ACC112 (cell line): ENCODE data around the gene ARL14EPL.

ENCODE experiments used
- H2AFZ ChIP-seq: fragments of 200-600 bp; sonication (generic); one replicate; pipeline ENCODE4 v1.6.0; 2017; ENCODE audit warnings: antibody characterized with exemption, low read length; ENCODE audit not compliant: unreplicated experiment
- H3K27ac ChIP-seq: fragments of 200-600 bp; sonication (generic); 2 replicates; pipeline ENCODE4 v1.5.1; 2014; ENCODE audit warnings: low read depth, mild to moderate bottlenecking, antibody characterized with exemption, low read length, moderate library complexity
- H3K27me3 ChIP-seq: fragments of 200-600 bp; sonication (generic); 2 replicates; pipeline ENCODE4 v1.6.1; 2014; ENCODE audit warnings: mild to moderate bottlenecking, antibody characterized with exemption, low read length, moderate library complexity, mixed read lengths; ENCODE audit not compliant: insufficient read depth
- H3K36me3 ChIP-seq: fragments of 200-600 bp; sonication (generic); 2 replicates; pipeline ENCODE4 v1.6.1; 2016; ENCODE audit warnings: mild to moderate bottlenecking, antibody characterized with exemption, low read length, moderate library complexity, mixed read lengths; ENCODE audit not compliant: insufficient read depth
- H3K4me1 ChIP-seq: fragments of 200-600 bp; sonication (generic); one replicate; pipeline ENCODE4 v1.6.1; 2016; ENCODE audit warnings: low read length, mixed read lengths; ENCODE audit not compliant: insufficient read depth, unreplicated experiment, control insufficient read depth
- H3K4me3 ChIP-seq: fragments of 200-600 bp; sonication (generic); 2 replicates; pipeline ENCODE4 v1.5.1; 2014; ENCODE audit warnings: mild to moderate bottlenecking, low read depth, low read length
- H3K79me2 ChIP-seq: fragments of 200-600 bp; sonication (generic); one replicate; pipeline ENCODE4 v1.6.0; 2016; ENCODE audit warnings: low read length; ENCODE audit not compliant: control insufficient read depth, unreplicated experiment, insufficient read depth

The ARL14EPL gene

DNA sequence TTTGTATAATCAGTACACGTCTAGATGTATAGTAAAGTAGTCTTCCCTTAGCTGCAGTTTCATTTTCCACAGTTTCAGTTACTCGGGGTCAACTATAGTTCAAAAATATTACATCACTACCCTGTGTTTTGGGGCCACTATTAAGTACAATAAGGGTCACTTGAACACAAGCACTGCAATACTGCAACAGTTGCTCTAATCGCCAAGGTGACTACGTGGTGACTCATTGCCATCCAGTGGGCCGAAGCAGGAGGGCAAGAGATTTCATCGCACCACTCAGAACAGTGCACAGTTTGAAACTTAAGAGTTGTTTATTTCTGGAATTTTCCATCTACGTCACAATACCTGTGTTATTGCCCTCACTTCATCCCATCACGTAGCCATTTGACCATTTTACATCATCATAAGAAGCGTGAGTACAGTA, at the start of gene ARL14EPL:
Gene ARL14EPL (plus strand): TSS at position 379 of the 424 bp plus-strand sequence. CDS start 18,994 bp downstream, outside the sequence.
- H3K27ac ChIP-seq, result peak within 1 kb of the TSS; percentile 44; the same call in 1 of the 2 replicates
- H3K79me2 ChIP-seq, result no peaks in the 10 kb centered on the region
- H2AFZ ChIP-seq, result peak within 1 kb of the TSS; percentile 2

GRCh38 chr5:115983519-115983918, 48.8 kb upstream of the ARL14EPL start:
- no peak overlapping the region for H3K27ac ChIP-seq
- peaks cover 21% of the 10 kb centered on the region for H3K4me1 ChIP-seq
- H2AFZ ChIP-seq, result no peak overlapping the region
- H3K36me3 ChIP-seq, result no peaks in the 10 kb centered on the region
- no peaks in the 10 kb centered on the region for H3K79me2 ChIP-seq
- H3K27me3 ChIP-seq, result no peaks in the 10 kb centered on the region
- H3K4me3 ChIP-seq, result no peak overlapping the region

More for the DNA sequence above, at the start of gene ARL14EPL:
- H3K4me3 ChIP-seq, result peak within 1 kb of the TSS; percentile 56
- H3K27me3 ChIP-seq, result no peaks in the 10 kb centered on the region
- H3K4me1 ChIP-seq, result peaks cover 10% of the 10 kb centered on the region
- no peaks in the 10 kb centered on the region for H3K36me3 ChIP-seq

- H3K4me1 ChIP-seq, result peaks cover 6% of the 10 kb centered on the region
- H2AFZ ChIP-seq, result peak overlapping the region; percentile 29
- no peaks in the 10 kb centered on the region for H3K79me2 ChIP-seq
- no peaks in the 10 kb centered on the region for H3K27me3 ChIP-seq
- no peak overlapping the region for H3K4me3 ChIP-seq
- no peaks in the 10 kb centered on the region for H3K36me3 ChIP-seq
- H3K27ac ChIP-seq, result no peak overlapping the region
Observed at GRCh38 chr5:115985802-115986757, 46.2 kb upstream of the ARL14EPL start.

GRCh38 chr5:115988002-115988401, 44.3 kb upstream of the ARL14EPL start:
- no peaks in the 10 kb centered on the region for H3K36me3 ChIP-seq

GRCh38 chr5:115992848-115993350, 39.4 kb upstream of the ARL14EPL start:
- no peak overlapping the region for H2AFZ ChIP-seq
- H3K36me3 ChIP-seq, result no peaks in the 10 kb centered on the region
- H3K27me3 ChIP-seq, result no peaks in the 10 kb centered on the region
- H3K79me2 ChIP-seq, result no peaks in the 10 kb centered on the region
- H3K27ac ChIP-seq, result no peak overlapping the region
- H3K4me1 ChIP-seq, result no peaks in the 10 kb centered on the region
- no peak overlapping the region for H3K4me3 ChIP-seq

More at GRCh38 chr5:115988002-115988401, 44.3 kb upstream of the ARL14EPL start:
- no peak overlapping the region for H3K27ac ChIP-seq
- no peaks in the 10 kb centered on the region for H3K79me2 ChIP-seq
- no peak overlapping the region for H2AFZ ChIP-seq
- H3K4me3 ChIP-seq, result no peak overlapping the region
- H3K27me3 ChIP-seq, result no peaks in the 10 kb centered on the region
- peaks cover 6% of the 10 kb centered on the region for H3K4me1 ChIP-seq

DNA sequence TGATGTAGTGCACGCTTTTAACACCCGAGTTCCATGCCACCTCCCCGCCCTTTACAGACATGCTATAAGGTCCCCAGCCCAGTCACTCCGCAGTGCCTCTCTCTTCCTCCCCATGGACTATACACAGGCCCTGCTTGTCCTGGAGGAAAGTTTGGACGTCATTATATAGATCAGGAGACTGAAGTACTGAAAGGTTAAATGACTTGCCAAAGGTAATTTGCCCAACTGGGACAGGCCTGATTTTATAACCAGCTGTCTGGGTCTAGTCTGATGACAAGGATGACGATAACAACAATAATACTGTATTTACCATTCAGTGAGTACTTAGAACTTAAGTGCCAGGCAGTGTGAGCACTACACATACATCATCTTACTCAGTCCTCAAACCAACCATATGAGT, 36.9 kb upstream of the ARL14EPL start:
- Histone ChIP-seq H3K79me2 (no peaks in the 10 kb centered on the region), H3K27me3 (no peaks in the 10 kb centered on the region), H3K27ac (no peak overlapping the region), H2AFZ (no peak overlapping the region), H3K4me1 (no peaks in the 10 kb centered on the region), H3K36me3 (no peaks in the 10 kb centered on the region), H3K4me3 (no peak overlapping the region)

GRCh38 chr5:116002116-116002906, 30.0 kb upstream of the ARL14EPL start:
- peaks cover 5% of the 10 kb centered on the region for H3K4me1 ChIP-seq
- no peak overlapping the region for H3K4me3 ChIP-seq
- no peak overlapping the region for H3K27ac ChIP-seq
- H3K36me3 ChIP-seq, result no peaks in the 10 kb centered on the region
- H3K79me2 ChIP-seq, result no peaks in the 10 kb centered on the region
- H3K27me3 ChIP-seq, result no peaks in the 10 kb centered on the region
- H2AFZ ChIP-seq, result no peak overlapping the region

DNA sequence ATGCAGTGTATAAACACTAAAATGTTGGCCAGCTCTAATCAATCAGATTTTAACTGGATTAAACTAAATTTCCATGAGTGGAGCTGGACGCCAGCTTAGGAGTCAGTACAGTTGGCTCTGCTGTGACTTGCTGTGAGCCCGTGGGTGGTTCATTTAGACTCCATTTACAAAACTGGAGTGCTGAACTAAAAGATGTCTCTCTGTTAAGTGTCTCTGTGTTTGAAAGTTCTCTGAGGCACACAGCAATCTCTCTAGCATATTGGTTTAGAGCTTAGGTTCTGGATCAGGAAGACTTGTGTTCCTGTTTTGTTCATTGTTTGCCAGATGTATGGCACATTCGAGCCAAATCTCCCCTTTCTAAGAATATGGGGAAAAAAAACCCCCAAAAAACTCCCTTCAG, 28.0 kb upstream of the ARL14EPL start:
- Histone ChIP-seq H3K27me3 (no peaks in the 10 kb centered on the region), H2AFZ (no peak overlapping the region), H3K4me1 (peaks cover 5% of the 10 kb centered on the region), H3K79me2 (no peaks in the 10 kb centered on the region), H3K27ac (no peak overlapping the region), H3K4me3 (no peak overlapping the region), H3K36me3 (no peaks in the 10 kb centered on the region)

DNA sequence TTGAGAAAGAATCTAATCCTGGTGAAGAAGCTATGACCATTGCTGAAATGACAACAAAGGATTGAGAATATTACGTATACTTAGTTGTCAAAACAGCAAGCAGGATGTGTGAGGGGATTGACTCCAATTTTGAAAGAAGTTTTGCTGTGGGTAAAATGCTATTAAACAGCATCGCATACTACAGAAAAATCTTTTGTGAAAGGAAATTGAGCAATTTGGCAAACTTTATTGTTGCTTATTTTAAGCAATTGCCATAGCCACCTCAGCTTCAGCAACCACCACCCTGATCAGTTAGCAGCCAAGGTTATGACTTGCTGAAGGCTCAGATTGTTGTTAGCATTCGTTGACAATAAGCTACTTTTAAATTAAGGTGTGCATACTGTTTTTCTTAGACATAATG, 22.5 kb upstream of the ARL14EPL start:
- Histone ChIP-seq H3K4me3 (no peak overlapping the region), H2AFZ (no peak overlapping the region), H3K27ac (no peak overlapping the region), H3K79me2 (no peaks in the 10 kb centered on the region), H3K36me3 (no peaks in the 10 kb centered on the region), H3K4me1 (no peaks in the 10 kb centered on the region), H3K27me3 (no peaks in the 10 kb centered on the region)

DNA sequence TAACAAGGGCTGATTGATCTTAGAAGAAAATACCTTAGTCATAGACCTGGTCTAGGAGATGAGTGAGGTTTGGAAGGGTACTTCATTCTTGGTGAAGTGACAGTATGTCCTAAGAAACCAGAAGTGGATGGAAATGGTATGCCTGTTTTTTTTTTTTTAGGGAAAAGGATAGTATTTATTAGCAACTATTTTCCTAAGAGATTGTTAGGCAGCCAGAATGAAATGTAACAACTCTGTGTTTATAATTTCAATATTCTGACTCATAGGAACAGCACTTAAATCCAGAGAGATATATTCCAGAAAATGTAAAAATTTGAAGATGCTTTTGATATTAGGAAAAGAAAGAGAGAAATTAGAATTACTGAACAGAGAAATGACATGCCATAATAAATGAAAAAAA, 21.2 kb upstream of the ARL14EPL start:
- H3K4me3 ChIP-seq, result no peak overlapping the region
- no peak overlapping the region for H3K27ac ChIP-seq
- no peaks in the 10 kb centered on the region for H3K27me3 ChIP-seq
- no peaks in the 10 kb centered on the region for H3K79me2 ChIP-seq
- no peaks in the 10 kb centered on the region for H3K36me3 ChIP-seq
- no peaks in the 10 kb centered on the region for H3K4me1 ChIP-seq
- H2AFZ ChIP-seq, result no peak overlapping the region
